ENCODE measurements around the gene PGGHG.
"Not testable (repeated sequence)": the region's sequence is repeated elsewhere in the genome, so short reads cannot be mapped to it uniquely, and the experiment has no call there.

DNA sequence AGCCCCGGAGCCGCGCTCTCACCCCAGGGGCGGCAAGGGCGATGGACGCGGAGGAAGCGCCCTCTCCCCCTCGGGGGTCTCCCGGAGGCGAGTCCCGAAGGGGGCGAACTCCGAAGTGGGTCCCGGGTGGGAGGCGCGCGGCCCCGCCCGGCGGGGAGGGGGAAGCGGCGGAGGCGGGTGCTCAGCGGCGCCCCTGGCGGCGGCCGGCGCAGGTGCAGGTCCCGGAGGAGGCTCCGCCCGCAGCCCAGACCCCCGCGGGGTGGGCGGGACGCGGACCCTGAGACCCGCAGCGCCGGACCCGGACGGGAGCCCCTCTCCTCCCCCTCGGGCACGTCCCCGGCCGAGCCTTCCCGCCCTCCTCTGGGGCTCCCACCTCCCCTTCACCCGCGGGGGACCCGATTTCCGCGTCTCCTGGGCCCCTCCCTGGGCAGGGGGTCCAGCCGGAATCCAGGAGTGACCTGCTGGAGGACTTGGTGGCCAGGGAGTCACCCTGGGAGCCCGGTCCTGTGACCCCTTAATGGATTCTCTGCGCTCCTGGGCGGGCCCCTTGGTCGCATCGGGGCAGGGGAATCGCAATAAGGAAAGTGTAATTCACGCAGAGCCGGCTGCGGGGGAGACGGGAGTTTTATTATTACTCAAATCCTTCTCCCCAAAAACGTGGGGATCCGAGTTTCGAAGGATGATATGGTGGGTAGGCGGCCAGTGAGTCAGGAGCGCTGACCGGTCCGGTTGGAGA lies 22.3 kb downstream of the PGGHG start:
- TF ChIP-seq, protein P1, sequence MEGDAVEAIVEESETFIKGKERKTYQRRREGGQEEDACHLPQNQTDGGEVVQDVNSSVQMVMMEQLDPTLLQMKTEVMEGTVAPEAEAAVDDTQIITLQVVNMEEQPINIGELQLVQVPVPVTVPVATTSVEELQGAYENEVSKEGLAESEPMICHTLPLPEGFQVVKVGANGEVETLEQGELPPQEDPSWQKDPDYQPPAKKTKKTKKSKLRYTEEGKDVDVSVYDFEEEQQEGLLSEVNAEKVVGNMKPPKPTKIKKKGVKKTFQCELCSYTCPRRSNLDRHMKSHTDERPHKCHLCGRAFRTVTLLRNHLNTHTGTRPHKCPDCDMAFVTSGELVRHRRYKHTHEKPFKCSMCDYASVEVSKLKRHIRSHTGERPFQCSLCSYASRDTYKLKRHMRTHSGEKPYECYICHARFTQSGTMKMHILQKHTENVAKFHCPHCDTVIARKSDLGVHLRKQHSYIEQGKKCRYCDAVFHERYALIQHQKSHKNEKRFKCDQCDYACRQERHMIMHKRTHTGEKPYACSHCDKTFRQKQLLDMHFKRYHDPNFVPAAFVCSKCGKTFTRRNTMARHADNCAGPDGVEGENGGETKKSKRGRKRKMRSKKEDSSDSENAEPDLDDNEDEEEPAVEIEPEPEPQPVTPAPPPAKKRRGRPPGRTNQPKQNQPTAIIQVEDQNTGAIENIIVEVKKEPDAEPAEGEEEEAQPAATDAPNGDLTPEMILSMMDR (IDR thresholded peaks at IDR 0.05), result not testable (repeated sequence)
- not testable (repeated sequence) for TF ChIP-seq POLR2A (IDR thresholded peaks at IDR 0.05)
